ENCODE results near the gene PPM1H.

- TF ChIP-seq CTCF (conservative IDR thresholded peaks at IDR 0.05), result no peak
- no peak for TF ChIP-seq ZFX (IDR thresholded peaks at IDR 0.05)
These were observed 41.2 kb upstream of the PPM1H start for GRCh38 chr12:62976110-62976662.

All from C4-2B (cell line).